K562 (cell line): ENCODE data around the gene TMEM144. TPM values are rescaled to one million over a fixed set of nuclear protein-coding genes. Genes with fewer than 3 reads are reported as not detected.

Experiments
- ATAC-seq: fragments of 200-7000 bp; cut with Tn5 transposase; 3 replicates; pipeline ENCODE4 v1.9.1; 2020; ENCODE audit warnings: moderate library complexity
- BruUV-seq: library from RNA; stranded (reverse); fragments of 400-500 nt; replicated peaks from 2 replicates; lab custom pipeline; 2021; lab: Mats Ljungman, UMichigan
- CTCF ChIA-PET: fragments of 300-600 bp; formaldehyde crosslinking; extraction: SDS; loops from one replicate; lab custom pipeline; 2021; ENCODE audit warnings: low intra/inter-chr PET ratio; lab: Yijun Ruan, JAX
- POLR2A ChIA-PET: fragments of 300-600, 350-650 bp; sonication (Branson Sonifier 250); formaldehyde crosslinking; extraction: SDS; loops from one replicate; lab custom pipeline; 2021; ENCODE audit warnings: antibody characterized with exemption, inconsistent platforms; lab: Yijun Ruan, JAX
- DNase-seq, 4 experiments: peaks; one replicate each; pipeline versions ENCODE4 v3.0.0 to v3.0.0-alpha.2; 2011 to 2018; ENCODE audit warnings: low spot score in 3 of 4, mixed read lengths in 3 of 4; ENCODE audit errors: extremely low read depth in 1 of 4
- FAIRE-seq: peaks from 2 replicates; lab custom pipeline; 2011; peaks lifted over from hg19 to GRCh38; lab: Jason Lieb, UNC
- H2AFZ ChIP-seq: 2 replicates; pipeline ENCODE4 v1.6.0; 2011; ENCODE audit warnings: low read depth, low read length, control low read depth, inconsistent platforms
- H3K27ac ChIP-seq: fragments of 200-600 bp; 3 replicates; pipeline ENCODE4 v1.8.0; 2011; ENCODE audit warnings: low read depth, mild to moderate bottlenecking, control low read depth, inconsistent platforms, low read length, moderate library complexity, mixed read lengths; ENCODE audit errors: extremely low read depth
- H3K27me3 ChIP-seq, 2 experiments: fragments of 300-600 bp in 1 of 2; 2 replicates in 1 of 2; 3 replicates in 1 of 2; pipeline versions ENCODE4 v1.6.0 to v1.8.0; 2011; ENCODE audit warnings: inconsistent platforms in 2 of 2, low read length in 2 of 2, mild to moderate bottlenecking in 1 of 2, mixed read lengths in 1 of 2, moderate library complexity in 1 of 2; ENCODE audit not compliant: control insufficient read depth in 2 of 2, insufficient read depth in 2 of 2
- H3K36me3 ChIP-seq: fragments of 300-600 bp; 3 replicates; pipeline ENCODE4 v1.8.0; 2011; ENCODE audit warnings: mild to moderate bottlenecking, low read length, inconsistent platforms; ENCODE audit not compliant: control insufficient read depth, insufficient read depth
- H3K4me1 ChIP-seq, 2 experiments: fragments of 200-600 bp in 1 of 2; replicated peaks in 1 of 2; 2 replicates in 1 of 2; 3 replicates in 1 of 2; pipeline versions ENCODE4 v1.5.1 to v1.8.0; 2011; ENCODE audit warnings: inconsistent platforms in 2 of 2, low read length in 2 of 2, mild to moderate bottlenecking in 1 of 2, mixed read lengths in 1 of 2, moderate library complexity in 1 of 2; ENCODE audit not compliant: control insufficient read depth in 2 of 2, insufficient read depth in 2 of 2
- H3K4me2 ChIP-seq: 2 replicates; pipeline ENCODE4 v1.6.1; 2011; ENCODE audit warnings: low read length, control low read depth, inconsistent platforms, mixed read lengths; ENCODE audit not compliant: insufficient read depth
- H3K4me3 ChIP-seq: fragments of 200-600 bp; sonication (generic), shearing (Covaris generic); 2 replicates; pipeline ENCODE4 v1.5.1; 2016; ENCODE audit warnings: control low read depth, inconsistent platforms
- H3K79me2 ChIP-seq: fragments of 200-600 bp; 3 replicates; pipeline ENCODE4 v1.8.0; 2011; ENCODE audit warnings: low read length, inconsistent platforms; ENCODE audit not compliant: control insufficient read depth, insufficient read depth
- H3K9ac ChIP-seq, 2 experiments: 2 replicates each; pipeline versions ENCODE4 v1.6.0 to v1.6.1; 2011; ENCODE audit warnings: low read depth in 2 of 2, low read length in 2 of 2, control low read depth in 1 of 2, inconsistent platforms in 1 of 2, mild to moderate bottlenecking in 1 of 2, mixed read lengths in 1 of 2; ENCODE audit not compliant: insufficient read depth in 1 of 2
- H3K9me1 ChIP-seq: one replicate; pipeline ENCODE4 v1.6.0; 2011; ENCODE audit warnings: inconsistent platforms, mild to moderate bottlenecking, low read length, moderate library complexity; ENCODE audit not compliant: control insufficient read depth, insufficient read depth
- H3K9me3 ChIP-seq: replicated peaks from 2 replicates; pipeline ENCODE4 v1.5.1; 2011; ENCODE audit warnings: low read depth, low read length, inconsistent platforms; ENCODE audit not compliant: control insufficient read depth, insufficient read depth
- H4K20me1 ChIP-seq: replicated peaks from 2 replicates; pipeline ENCODE4 v1.6.1; 2011; ENCODE audit warnings: low read length, inconsistent platforms, mixed read lengths; ENCODE audit not compliant: control insufficient read depth, insufficient read depth
- ESRRB ChIP-seq: fragments of 250-450 bp; sonication (Bioruptor Pico); IDR thresholded peaks from 2 replicates; pipeline ENCODE4 v1.5.0; 2020; ENCODE audit warnings: mild to moderate bottlenecking, moderate library complexity, borderline replicate concordance
- RBBP5 ChIP-seq: fragments of 200-600 bp; sonication (generic); IDR thresholded peaks from 2 replicates; pipeline ENCODE4 v1.6.1; 2012; ENCODE audit warnings: borderline replicate concordance, mild to moderate bottlenecking, low read length, control low read depth, inconsistent platforms; ENCODE audit not compliant: insufficient read depth, poor library complexity, severe bottlenecking
- SMAD2 ChIP-seq: fragments of 150-350 bp; IDR thresholded peaks from 2 replicates; pipeline ENCODE4 v1.6.1; 2014; ENCODE audit warnings: low read depth, mild to moderate bottlenecking, low read length
- SP1 ChIP-seq: sonication (generic); formaldehyde crosslinking; IDR thresholded peaks from 2 replicates; pipeline ENCODE4 v1.8.1; 2022; ENCODE audit warnings: mild to moderate bottlenecking, missing genetic modification reagents
- ZFPM2 ChIP-seq: fragments of 250-450 bp; sonication (Bioruptor Pico); IDR thresholded peaks from 2 replicates; pipeline ENCODE4 v1.5.1; 2022; ENCODE audit warnings: mild to moderate bottlenecking
- ZNF121 ChIP-seq: sonication (generic); formaldehyde crosslinking; conservative IDR thresholded peaks from 2 replicates; pipeline ENCODE4 v1.8.0; 2022; ENCODE audit warnings: missing genetic modification reagents
- ZNF707 ChIP-seq: fragments of 250-450 bp; sonication (Bioruptor Pico); conservative IDR thresholded peaks from 2 replicates; pipeline ENCODE4 v1.8.0; 2022; ENCODE audit warnings: inconsistent platforms, mild to moderate bottlenecking, moderate library complexity
- WGBS: fragments of 100-300 bp; shearing (Covaris generic); methylation state at CpG from one replicate; pipeline ENCODE4 v1.1.6; 2016; ENCODE audit warnings: low coverage, mixed read lengths; ENCODE audit not compliant: insufficient coverage; ENCODE audit errors: missing lambda C conversion rate; 5-methylcytosine and 5-hydroxymethylcytosine counted together
- in situ Hi-C: fragments of 300-500 bp; cut with MboI; formaldehyde crosslinking; loops from 4 replicates; pipeline ENCODE4 v1.15.0; 2018; ENCODE audit warnings: inconsistent platforms, mixed read lengths
- intact Hi-C: fragments of 100-400 bp; cut with micrococcal nuclease; formaldehyde crosslinking; loops from 2 replicates; pipeline ENCODE4 v1.14.2; 2022
- polyA plus RNA-seq, 8 experiments: library from polyadenylated mRNA; depleted of rRNA in 4 of 8; stranded (reverse) in 5 of 8; unstranded in 3 of 8; fragments of >200 nt; fragmentation: Nextera tagmentation in 2 of 8; fragmentation: Illumina TruSeq in 1 of 8; extraction: Ambion mirVana in 2 of 8; extraction: Trizol in 1 of 8; gene quantifications; 2 replicates each; pipeline versions ENCODE4 v1.2.1 to v1.2.3, GENCODE V29; 2011 to 2014; ENCODE audit warnings: inconsistent platforms in 1 of 8, missing spikeins in 1 of 8
- total RNA-seq, 7 experiments: library from RNA; depleted of rRNA in 6 of 7; stranded (reverse); fragments of >200 nt in 6 of 7; fragmentation: Illumina TruSeq in 2 of 7; extraction: Trizol in 2 of 7; gene quantifications; 2 replicates each; pipeline versions ENCODE4 v1.2.1 to v1.2.3, GENCODE V29; 2011 to 2021; ENCODE audit warnings: low replicate concordance in 1 of 7
- TF ChIP-seq, protein P1 (sequence below): sonication (generic); formaldehyde crosslinking; IDR thresholded peaks from 2 replicates; pipeline ENCODE4 v1.8.1; 2022; ENCODE audit warnings: missing genetic modification reagents

The TMEM144 gene
- total and polyA plus RNA-seq, 9 of the 15 experiments (the other 6 are each of a cell fraction or from before 2014, with no cell fraction given): 4.0 to 12.0 (median 6.1) TPM

DNA sequence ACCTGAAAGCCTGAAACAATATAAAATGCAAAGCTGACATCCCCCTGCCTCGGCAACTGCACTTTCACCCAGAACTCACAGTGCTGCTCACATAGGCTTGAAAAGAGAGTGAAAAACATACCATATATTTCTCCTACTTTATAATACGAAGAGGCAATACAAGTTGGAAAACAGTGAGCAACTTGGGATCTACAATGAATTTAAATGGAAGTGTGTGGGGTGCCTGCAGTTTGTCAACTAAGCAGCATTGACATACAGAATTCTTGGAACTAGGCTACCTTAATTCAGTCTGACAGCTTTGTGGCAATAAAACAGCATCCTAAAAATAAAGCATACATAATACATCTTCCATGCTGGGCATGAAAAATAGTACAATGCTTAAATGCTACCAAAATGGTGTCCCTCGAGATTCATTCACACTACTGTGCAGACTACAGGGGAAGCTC is 45.5 kb upstream of the TMEM144 start:
- in situ Hi-C loops: loop anchor here (10.0 kb wide), 1 partner anchor 180 kb away; no protein-coding TSS in a partner anchor
- TF ChIP-seq ZNF707: no peak
- TF ChIP-seq SMAD2: no peak
- TF ChIP-seq, protein P1, sequence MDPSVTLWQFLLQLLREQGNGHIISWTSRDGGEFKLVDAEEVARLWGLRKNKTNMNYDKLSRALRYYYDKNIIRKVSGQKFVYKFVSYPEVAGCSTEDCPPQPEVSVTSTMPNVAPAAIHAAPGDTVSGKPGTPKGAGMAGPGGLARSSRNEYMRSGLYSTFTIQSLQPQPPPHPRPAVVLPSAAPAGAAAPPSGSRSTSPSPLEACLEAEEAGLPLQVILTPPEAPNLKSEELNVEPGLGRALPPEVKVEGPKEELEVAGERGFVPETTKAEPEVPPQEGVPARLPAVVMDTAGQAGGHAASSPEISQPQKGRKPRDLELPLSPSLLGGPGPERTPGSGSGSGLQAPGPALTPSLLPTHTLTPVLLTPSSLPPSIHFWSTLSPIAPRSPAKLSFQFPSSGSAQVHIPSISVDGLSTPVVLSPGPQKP (CRISPR knock-in tag): no peak
- no peak for TF ChIP-seq ZFPM2 (CRISPR knock-in tag)
- no peak for TF ChIP-seq ESRRB (CRISPR knock-in tag)
- TF ChIP-seq SP1 (CRISPR knock-in tag): no peak
- TF ChIP-seq ZNF121 (CRISPR knock-in tag): no peak
- no peak for TF ChIP-seq RBBP5
- FAIRE-seq: no peak

More for the DNA sequence above, 45.5 kb upstream of the TMEM144 start:
- BruUV-seq: no TSS peak
- Histone ChIP-seq H3K4me2 (no peak overlapping the region), H4K20me1 (no peaks in the 10 kb centered on the region), H3K27ac (no peak overlapping the region), H3K36me3 (no peaks in the 10 kb centered on the region), H2AFZ (no peak overlapping the region), H3K4me3 (no peak overlapping the region), H3K4me1 (no peaks in the 10 kb centered on the region), H3K27me3 (no peaks in the 10 kb centered on the region), H3K79me2 (no peaks in the 10 kb centered on the region), H3K9ac (no peak overlapping the region), H3K9me1 (no peaks in the 10 kb centered on the region), H3K9me3 (no peaks in the 10 kb centered on the region)
- DNase-seq: no peak
- no peak for ATAC-seq
- intact Hi-C loops: no loop called here
- 0% methylated on average over 3 of the region's 3 CpGs for WGBS
- POLR2A ChIA-PET: no interaction called here
- CTCF ChIA-PET: no interaction called here
